GM10248 (cell line): ENCODE measurements around the gene CFAP57.
"Not testable (repeated sequence)": the region's sequence is repeated elsewhere in the genome, so short reads cannot be mapped to it uniquely, and the experiment has no call there.

Experiments
- CTCF ChIA-PET: fragments of 300-600 bp; sonication (Branson Sonifier 250); formaldehyde crosslinking; extraction: SDS; loops from one replicate; lab custom pipeline; 2021; ENCODE audit warnings: antibody characterized with exemption; lab: Yijun Ruan, JAX
- POLR2A ChIA-PET: fragments of 350-650 bp; sonication (Branson Sonifier 250); formaldehyde crosslinking; extraction: SDS; loops from one replicate; lab custom pipeline; 2020; ENCODE audit warnings: antibody characterized with exemption; lab: Yijun Ruan, JAX
- DNase-seq: peaks from one replicate; pipeline ENCODE4 v3.0.0; 2012; ENCODE audit errors: extremely low spot score
- CTCF ChIP-seq: IDR thresholded peaks from 2 replicates; pipeline ENCODE4 v1.5.1; 2012; ENCODE audit warnings: mild to moderate bottlenecking, low read depth; ENCODE audit errors: extremely low read depth, missing control alignments, control extremely low read depth

CFAP57 gene

GRCh38 chr1:43205671-43206070 is 33.5 kb downstream of the CFAP57 start:
- DNase-seq = no peak
- CTCF ChIA-PET = interaction anchor here (1.2 to 3.1 kb wide), 6 partner anchors 9 to 728 kb away, joined by 3 to 10 read pairs (median 4); partner anchors contain the start of gene ARTN
- TF ChIP-seq CTCF = no peak
- POLR2A ChIA-PET = no interaction called here

GRCh38 chr1:43206600-43207228 is 34.6 kb downstream of the CFAP57 start:
- TF ChIP-seq CTCF = no peak
- no peak for DNase-seq
- ChIA-PET POLR2A (no interaction called here), CTCF (interaction anchor here (0.7 to 3.1 kb wide), 7 partner anchors 8 to 727 kb away, joined by 3 to 10 read pairs (median 5); partner anchors contain the start of gene ARTN)

GRCh38 chr1:43207229-43207853 is 35.2 kb downstream of the CFAP57 start:
- CTCF ChIA-PET = interaction anchor here (0.7 to 3.1 kb wide), 4 partner anchors 11 to 20 kb away, joined by 3 to 10 read pairs (median 5); no protein-coding TSS in a partner anchor
- no peak for DNase-seq
- POLR2A ChIA-PET = no interaction called here
- no peak for TF ChIP-seq CTCF

GRCh38 chr1:43208277-43208676 is 36.1 kb downstream of the CFAP57 start:
- CTCF ChIA-PET, DNase-seq, POLR2A ChIA-PET: not testable (repeated sequence)

GRCh38 chr1:43214501-43215444 is 42.6 kb downstream of the CFAP57 start:
- CTCF ChIA-PET = interaction anchor here (0.8 to 2.3 kb wide), 6 partner anchors 9 to 17 kb away, joined by 3 to 11 read pairs (median 4); no protein-coding TSS in a partner anchor
- POLR2A ChIA-PET = no interaction called here

GRCh38 chr1:43217747-43218146 is 45.6 kb downstream of the CFAP57 start:
- ChIA-PET POLR2A (no interaction called here), CTCF (interaction anchor here (1.8 kb wide), 1 partner anchor 11 kb away, joined by 10 read pairs; no protein-coding TSS in a partner anchor)
- no peak for DNase-seq
- TF ChIP-seq CTCF = no peak

More at GRCh38 chr1:43214501-43215444, 42.6 kb downstream of the CFAP57 start:
- no peak for DNase-seq
- TF ChIP-seq CTCF = no peak
